Mammary microvascular endothelial cell (primary cell): Measurements from ENCODE around the gene PDZD8. TPM values are rescaled to one million over a fixed set of nuclear protein-coding genes. Genes with fewer than 3 reads are reported as not detected.

Experiments
- total RNA-seq: library from RNA; depleted of rRNA; stranded (reverse); fragments of >200 nt; gene quantifications from 2 replicates; pipeline ENCODE4 v1.2.3, GENCODE V29; 2015

Gene PDZD8
- total RNA-seq = 9.5 and 10.9 TPM in 2 replicates

GRCh38 chr10:117375360-117376178 lies at the start of gene PDZD8:
PDZD8 (minus strand) TSS chr10:117375440; CDS start chr10:117375227, 213 bp downstream.

GRCh38 chr10:117240621-117241529 lies 134.4 kb downstream of the PDZD8 start, which contains the start of gene SLC18A2:
SLC18A2 (plus strand) TSS chr10:117241114; CDS start chr10:117241694, 580 bp downstream.

Other genes starting within 250 kb of the PDZD8 start
- not detected in 2 replicates for gene VAX1, start 237.2 kb downstream of the PDZD8 start, total RNA-seq
- not detected in 2 replicates for gene KCNK18, start 178.0 kb downstream of the PDZD8 start, total RNA-seq
- gene SLC18A2, start 134.3 kb downstream of the PDZD8 start, total RNA-seq = not detected in 2 replicates
- not detected in 2 replicates for gene EMX2, start 167.3 kb upstream of the PDZD8 start, total RNA-seq